Fibroblast of pulmonary artery (primary cell): ENCODE data around the gene BCR.

Experiments used
- DNase-seq: peaks from one replicate; pipeline ENCODE4 v3.0.0-alpha.2; 2010; ENCODE audit warnings: low read depth
- H3K4me3 ChIP-seq: replicated peaks from 2 replicates; pipeline ENCODE4 v1.5.1; 2011; ENCODE audit warnings: low read depth, mild to moderate bottlenecking, control low read depth, low read length, moderate library complexity
- CTCF ChIP-seq: IDR thresholded peaks from 2 replicates; pipeline ENCODE4 v1.5.1; 2011; ENCODE audit warnings: mild to moderate bottlenecking, control low read depth, low read length, inconsistent platforms; ENCODE audit errors: missing control alignments

Gene BCR

GRCh38 chr22:23232094-23232905 lies 52.0 kb downstream of the BCR start:
- DNase-seq, result no peak
- no peak for TF ChIP-seq CTCF
- no peak overlapping the region for H3K4me3 ChIP-seq

- peak; percentile 16 for TF ChIP-seq CTCF
Measured at GRCh38 chr22:23233084-23233531, 52.8 kb downstream of the BCR start.

GRCh38 chr22:23233752-23234408 lies 53.6 kb downstream of the BCR start:
- peak; percentile 64 for DNase-seq
- no peak for TF ChIP-seq CTCF
- no peak overlapping the region for H3K4me3 ChIP-seq

More at GRCh38 chr22:23233084-23233531, 52.8 kb downstream of the BCR start:
- H3K4me3 ChIP-seq, result no peak overlapping the region
- peak; percentile 46 for DNase-seq

GRCh38 chr22:23234409-23235161 lies 54.3 kb downstream of the BCR start:
- no peak for DNase-seq
- H3K4me3 ChIP-seq, result no peak overlapping the region
- TF ChIP-seq CTCF, result no peak

- DNase-seq, result no peak
- no peak for TF ChIP-seq CTCF
- no peak overlapping the region for H3K4me3 ChIP-seq
Measured at GRCh38 chr22:23235425-23235824, 55.1 kb downstream of the BCR start.

- no peak for DNase-seq
- no peak overlapping the region for H3K4me3 ChIP-seq
- TF ChIP-seq CTCF, result no peak
Measured at GRCh38 chr22:23236026-23236425, 55.7 kb downstream of the BCR start.
